Trophoblast cell (in vitro differentiated cells and primary cell): ENCODE data around the gene PHF3.
"Not testable (repeated sequence)": the region's sequence is repeated elsewhere in the genome, so short reads cannot be mapped to it uniquely, and the experiment has no call there.

Experiments
- DNase-seq, 2 donors: peaks; one replicate each; pipeline ENCODE4 v3.0.0-alpha.2; 2016
- H2AFZ ChIP-seq: 2 replicates; pipeline ENCODE4 v1.6.1; 2013; ENCODE audit warnings: low read length, moderate library complexity, mild to moderate bottlenecking; ENCODE audit not compliant: insufficient read depth, poor library complexity
- H2AK5ac ChIP-seq: 2 replicates; pipeline ENCODE4 v1.6.1; 2013; ENCODE audit warnings: mild to moderate bottlenecking, low read length
- H2BK120ac ChIP-seq: 2 replicates; pipeline ENCODE4 v1.6.1; 2013; ENCODE audit warnings: low read length, mild to moderate bottlenecking, moderate library complexity; ENCODE audit not compliant: insufficient read depth, poor library complexity
- H2BK12ac ChIP-seq: 2 replicates; pipeline ENCODE4 v1.6.1; 2013; ENCODE audit warnings: mild to moderate bottlenecking, low read length, moderate library complexity
- H2BK5ac ChIP-seq: 2 replicates; pipeline ENCODE4 v1.6.1; 2013; ENCODE audit warnings: low read length, low read depth, moderate library complexity, mild to moderate bottlenecking; ENCODE audit not compliant: poor library complexity
- H3K14ac ChIP-seq: 2 replicates; pipeline ENCODE4 v1.6.1; 2013; ENCODE audit warnings: mild to moderate bottlenecking, low read length
- H3K18ac ChIP-seq: 2 replicates; pipeline ENCODE4 v1.6.1; 2013; ENCODE audit warnings: mild to moderate bottlenecking, low read length
- H3K23ac ChIP-seq: 2 replicates; pipeline ENCODE4 v1.6.1; 2013; ENCODE audit warnings: low read length
- H3K27ac ChIP-seq: 2 replicates; pipeline ENCODE4 v1.5.1; 2013; ENCODE audit warnings: low read depth, mild to moderate bottlenecking, inconsistent platforms, low read length, moderate library complexity
- H3K27me3 ChIP-seq: 2 replicates; pipeline ENCODE4 v1.6.1; 2013; ENCODE audit warnings: inconsistent platforms, mild to moderate bottlenecking, low read length, moderate library complexity; ENCODE audit not compliant: insufficient read depth
- H3K36me3 ChIP-seq, 2 experiments: 1 replicate in 1 of 2; 2 replicates in 1 of 2; pipeline ENCODE4 v1.6.1; 2013; ENCODE audit warnings: low read length in 2 of 2, mild to moderate bottlenecking in 2 of 2, moderate library complexity in 1 of 2; ENCODE audit not compliant: insufficient read depth in 2 of 2, control insufficient read depth in 1 of 2
- H3K4ac ChIP-seq: 2 replicates; pipeline ENCODE4 v1.6.1; 2013; ENCODE audit warnings: low read depth, mild to moderate bottlenecking, low read length, moderate library complexity
- H3K4me1 ChIP-seq, 2 experiments: 1 replicate in 1 of 2; 2 replicates in 1 of 2; pipeline ENCODE4 v1.6.1; 2013; ENCODE audit warnings: low read length in 2 of 2, mild to moderate bottlenecking in 2 of 2, moderate library complexity in 1 of 2; ENCODE audit not compliant: insufficient read depth in 2 of 2, control insufficient read depth in 1 of 2
- H3K4me2 ChIP-seq: 2 replicates; pipeline ENCODE4 v1.6.1; 2013; ENCODE audit warnings: inconsistent platforms, mild to moderate bottlenecking, low read length, moderate library complexity
- H3K4me3 ChIP-seq: 2 replicates; pipeline ENCODE4 v1.5.1; 2013; ENCODE audit warnings: mild to moderate bottlenecking, low read depth, low read length, inconsistent platforms
- H3K79me1 ChIP-seq: one replicate; pipeline ENCODE4 v1.6.1; 2013; ENCODE audit warnings: low read length
- H3K79me2 ChIP-seq: 2 replicates; pipeline ENCODE4 v1.6.1; 2013; ENCODE audit warnings: low read length, mild to moderate bottlenecking; ENCODE audit not compliant: control insufficient read depth, insufficient read depth, poor library complexity
- H3K9ac ChIP-seq: 2 replicates; pipeline ENCODE4 v1.6.1; 2013; ENCODE audit warnings: mild to moderate bottlenecking, low read length
- H3K9me3 ChIP-seq: 2 replicates; pipeline ENCODE4 v1.6.1; 2013; ENCODE audit warnings: low read depth, mild to moderate bottlenecking, control low read depth, inconsistent platforms, low read length; ENCODE audit not compliant: insufficient read depth
- H4K12ac ChIP-seq: 2 replicates; pipeline ENCODE4 v1.6.1; 2013; ENCODE audit warnings: low read depth, mild to moderate bottlenecking, low read length, moderate library complexity
- H4K8ac ChIP-seq: 2 replicates; pipeline ENCODE4 v1.6.1; 2013; ENCODE audit warnings: low read depth, mild to moderate bottlenecking, low read length, moderate library complexity
- H4K91ac ChIP-seq: one replicate; pipeline ENCODE4 v1.6.1; 2013; ENCODE audit warnings: low read depth, mild to moderate bottlenecking, low read length, moderate library complexity
- WGBS: extraction: QIAGEN DNeasy Blood & Tissue Kit; methylation state at CpG from one replicate; pipeline ENCODE4 v1.1.7; 2013; ENCODE audit warnings: missing lambda C conversion rate; ENCODE audit not compliant: insufficient read length, insufficient coverage; ENCODE audit errors: extremely low coverage; 5-methylcytosine and 5-hydroxymethylcytosine counted together

PHF3 gene

GRCh38 chr6:63750400-63750799 lies 114.8 kb downstream of the PHF3 start:
- no peaks in the 10 kb centered on the region for H3K9me3 ChIP-seq
- no peaks in the 10 kb centered on the region for H3K4me1 ChIP-seq
- no peak overlapping the region for H3K4ac ChIP-seq
- H4K8ac ChIP-seq: no peak overlapping the region
- H3K14ac ChIP-seq: no peak overlapping the region
- H3K4me3 ChIP-seq: no peak overlapping the region
- no peak overlapping the region for H2AK5ac ChIP-seq
- no peaks in the 10 kb centered on the region for H3K27me3 ChIP-seq
- H3K4me2 ChIP-seq: no peak overlapping the region
- H2AFZ ChIP-seq: no peak overlapping the region
- H3K18ac ChIP-seq: no peak overlapping the region
- H4K91ac ChIP-seq: no peak overlapping the region
- no peak for DNase-seq
- H3K79me1 ChIP-seq: no peaks in the 10 kb centered on the region
- no peak overlapping the region for H4K12ac ChIP-seq
- peak overlapping the region; percentile 12 for H3K23ac ChIP-seq
- no peak overlapping the region for H2BK120ac ChIP-seq
- no peaks in the 10 kb centered on the region for H3K79me2 ChIP-seq
- no peaks in the 10 kb centered on the region for H3K36me3 ChIP-seq
- no peak overlapping the region for H2BK5ac ChIP-seq
- no CpG with 5 or more reads among the region's 2 CpGs for WGBS
- H2BK12ac ChIP-seq: no peak overlapping the region
- no peak overlapping the region for H3K27ac ChIP-seq
- H3K9ac ChIP-seq: no peak overlapping the region

GRCh38 chr6:63757275-63757674 lies 121.7 kb downstream of the PHF3 start:
- not testable (repeated sequence) for DNase-seq, H3K27me3 ChIP-seq, H3K14ac ChIP-seq, H3K9ac ChIP-seq, H3K9me3 ChIP-seq, H3K36me3 ChIP-seq, H2AK5ac ChIP-seq, H3K4me1 ChIP-seq, H2BK5ac ChIP-seq, H4K12ac ChIP-seq, H2BK12ac ChIP-seq, H4K8ac ChIP-seq, H2BK120ac ChIP-seq, H3K4ac ChIP-seq, H4K91ac ChIP-seq, H2AFZ ChIP-seq, H3K4me2 ChIP-seq, H3K27ac ChIP-seq, H3K23ac ChIP-seq, H3K18ac ChIP-seq, H3K4me3 ChIP-seq, H3K79me1 ChIP-seq, H3K79me2 ChIP-seq

- no peak overlapping the region for H3K9ac ChIP-seq
- H3K27ac ChIP-seq: no peak overlapping the region
Measured at GRCh38 chr6:63757826-63758225, 122.2 kb downstream of the PHF3 start.

GRCh38 chr6:63759605-63760105 lies 124.1 kb downstream of the PHF3 start:
- Histone ChIP-seq H4K8ac (no peak overlapping the region), H3K14ac (no peak overlapping the region), H2BK5ac (no peak overlapping the region), H2AFZ (no peak overlapping the region), H3K79me1 (no peaks in the 10 kb centered on the region), H3K9me3 (no peaks in the 10 kb centered on the region), H3K23ac (no peak overlapping the region), H2AK5ac (no peak overlapping the region), H3K18ac (no peak overlapping the region), H3K79me2 (no peaks in the 10 kb centered on the region), H3K27ac (no peak overlapping the region), H4K91ac (no peak overlapping the region), H2BK120ac (no peak overlapping the region), H3K4ac (no peak overlapping the region), H3K4me3 (no peak overlapping the region), H2BK12ac (no peak overlapping the region), H3K4me1 (no peaks in the 10 kb centered on the region), H3K36me3 (no peaks in the 10 kb centered on the region), H3K27me3 (no peaks in the 10 kb centered on the region), H4K12ac (no peak overlapping the region), H3K4me2 (no peak overlapping the region), H3K9ac (no peak overlapping the region)
- no peak for DNase-seq

More at GRCh38 chr6:63757826-63758225, 122.2 kb downstream of the PHF3 start:
- H3K23ac ChIP-seq: no peak overlapping the region
- no peak overlapping the region for H2BK120ac ChIP-seq
- H3K79me2 ChIP-seq: no peaks in the 10 kb centered on the region
- H3K4me3 ChIP-seq: no peak overlapping the region
- no peak for DNase-seq
- H3K18ac ChIP-seq: no peak overlapping the region
- H2BK12ac ChIP-seq: no peak overlapping the region
- no peak overlapping the region for H3K14ac ChIP-seq
- no peak overlapping the region for H2AFZ ChIP-seq
- H4K91ac ChIP-seq: no peak overlapping the region
- no peak overlapping the region for H4K8ac ChIP-seq
- no peak overlapping the region for H2AK5ac ChIP-seq
- no peaks in the 10 kb centered on the region for H3K27me3 ChIP-seq
- no peak overlapping the region for H3K4ac ChIP-seq
- WGBS: no CpG with 5 or more reads among the region's 1 CpG
- H2BK5ac ChIP-seq: no peak overlapping the region
- H3K9me3 ChIP-seq: no peaks in the 10 kb centered on the region
- H3K79me1 ChIP-seq: no peaks in the 10 kb centered on the region
- H4K12ac ChIP-seq: no peak overlapping the region
- no peaks in the 10 kb centered on the region for H3K36me3 ChIP-seq
- no peak overlapping the region for H3K4me2 ChIP-seq
- no peaks in the 10 kb centered on the region for H3K4me1 ChIP-seq

GRCh38 chr6:63760199-63760598 lies 124.6 kb downstream of the PHF3 start:
- no peak overlapping the region for H2AFZ ChIP-seq
- no peak overlapping the region for H2BK5ac ChIP-seq
- no peak overlapping the region for H4K12ac ChIP-seq
- DNase-seq: no peak
- H2BK120ac ChIP-seq: no peak overlapping the region
- H3K9ac ChIP-seq: no peak overlapping the region
- H3K23ac ChIP-seq: no peak overlapping the region
- H3K9me3 ChIP-seq: no peaks in the 10 kb centered on the region
- H4K8ac ChIP-seq: no peak overlapping the region
- H3K14ac ChIP-seq: no peak overlapping the region
- H3K4me3 ChIP-seq: no peak overlapping the region
- H3K4me2 ChIP-seq: no peak overlapping the region
- H2AK5ac ChIP-seq: no peak overlapping the region
- no peak overlapping the region for H2BK12ac ChIP-seq
- H3K36me3 ChIP-seq: no peaks in the 10 kb centered on the region
- H4K91ac ChIP-seq: no peak overlapping the region
- no peaks in the 10 kb centered on the region for H3K27me3 ChIP-seq
- no peak overlapping the region for H3K4ac ChIP-seq
- no peaks in the 10 kb centered on the region for H3K79me1 ChIP-seq
- no peak overlapping the region for H3K18ac ChIP-seq
- H3K4me1 ChIP-seq: no peaks in the 10 kb centered on the region
- H3K27ac ChIP-seq: no peak overlapping the region
- H3K79me2 ChIP-seq: no peaks in the 10 kb centered on the region
